Measurements from ENCODE around the gene DRAM1.
"Not testable (repeated sequence)": the region's sequence is repeated elsewhere in the genome, so short reads cannot be mapped to it uniquely, and the experiment has no call there.

The DRAM1 gene

DNA sequence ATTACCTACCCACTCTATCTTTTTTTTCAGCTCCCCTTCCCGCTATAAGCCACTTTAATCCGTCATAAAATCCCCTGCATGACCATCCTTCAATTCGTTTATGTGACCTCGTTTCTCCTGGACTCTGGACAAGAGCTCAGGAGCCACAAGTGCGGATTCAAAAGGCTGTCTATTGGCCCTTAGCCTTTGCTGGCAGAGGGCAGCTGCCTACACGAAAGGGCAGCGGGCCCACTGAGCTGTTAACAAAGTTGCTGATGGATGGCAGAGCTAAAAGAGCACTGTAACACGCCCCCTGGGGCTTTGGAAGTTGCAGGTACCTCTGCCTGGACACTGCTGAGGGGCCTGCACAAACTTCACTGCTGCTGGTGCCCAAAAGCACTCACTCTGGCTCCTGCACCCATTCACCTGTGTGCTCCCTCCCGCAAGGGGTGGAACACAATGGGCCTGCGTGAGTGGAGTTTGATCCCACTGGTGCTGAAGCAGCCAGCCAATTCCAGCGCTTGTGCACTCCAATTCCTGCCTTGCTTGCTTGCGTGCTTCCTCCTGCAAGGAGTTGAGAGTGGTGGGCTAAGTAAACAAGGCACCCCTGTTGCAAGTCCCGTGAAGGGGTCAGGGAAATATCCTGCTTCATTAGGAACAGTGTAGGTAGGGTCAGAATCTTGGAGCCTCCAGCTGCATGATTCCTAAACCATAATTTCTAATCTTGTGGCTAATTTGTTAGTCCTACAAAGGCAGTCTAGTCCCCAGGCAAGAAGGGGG is 10.6 kb upstream of the DRAM1 start:
- DNase-seq, result peak; percentile 57
- TF ChIP-seq, protein P1, sequence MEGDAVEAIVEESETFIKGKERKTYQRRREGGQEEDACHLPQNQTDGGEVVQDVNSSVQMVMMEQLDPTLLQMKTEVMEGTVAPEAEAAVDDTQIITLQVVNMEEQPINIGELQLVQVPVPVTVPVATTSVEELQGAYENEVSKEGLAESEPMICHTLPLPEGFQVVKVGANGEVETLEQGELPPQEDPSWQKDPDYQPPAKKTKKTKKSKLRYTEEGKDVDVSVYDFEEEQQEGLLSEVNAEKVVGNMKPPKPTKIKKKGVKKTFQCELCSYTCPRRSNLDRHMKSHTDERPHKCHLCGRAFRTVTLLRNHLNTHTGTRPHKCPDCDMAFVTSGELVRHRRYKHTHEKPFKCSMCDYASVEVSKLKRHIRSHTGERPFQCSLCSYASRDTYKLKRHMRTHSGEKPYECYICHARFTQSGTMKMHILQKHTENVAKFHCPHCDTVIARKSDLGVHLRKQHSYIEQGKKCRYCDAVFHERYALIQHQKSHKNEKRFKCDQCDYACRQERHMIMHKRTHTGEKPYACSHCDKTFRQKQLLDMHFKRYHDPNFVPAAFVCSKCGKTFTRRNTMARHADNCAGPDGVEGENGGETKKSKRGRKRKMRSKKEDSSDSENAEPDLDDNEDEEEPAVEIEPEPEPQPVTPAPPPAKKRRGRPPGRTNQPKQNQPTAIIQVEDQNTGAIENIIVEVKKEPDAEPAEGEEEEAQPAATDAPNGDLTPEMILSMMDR (IDR thresholded peaks at IDR 0.05; ENCODE audit: low read depth, low read length), result no peak
- Histone ChIP-seq H3K27me3 (ENCODE audit: insufficient read depth, low read depth, severe bottlenecking) (no peaks in the 10 kb centered on the region), H3K4me3 (ENCODE audit: low read depth, low read length) (no peak overlapping the region), H3K27ac (no peak overlapping the region), H3K36me3 (no peaks in the 10 kb centered on the region), H3K9me3 (ENCODE audit: severe bottlenecking) (no peaks in the 10 kb centered on the region)

DNA sequence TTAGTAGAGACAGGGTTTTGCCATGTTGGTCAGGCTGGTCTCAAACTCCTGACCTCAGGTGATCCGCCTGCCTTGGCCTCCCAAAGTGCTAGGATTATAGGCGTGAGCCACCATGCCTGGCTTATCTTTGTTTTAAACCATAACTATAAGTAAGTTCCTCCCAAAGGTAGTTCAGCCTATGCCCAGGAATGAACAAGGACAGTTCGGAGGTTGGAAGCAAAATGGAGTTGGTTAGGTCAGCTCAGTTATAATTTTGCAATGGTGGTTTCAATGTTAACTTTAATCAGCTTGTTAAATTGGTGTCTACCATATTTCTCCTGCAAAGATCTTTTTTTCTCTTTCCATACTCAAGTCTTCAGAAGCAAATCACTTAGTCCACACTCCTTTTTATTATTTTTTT is 9.8 kb upstream of the DRAM1 start:
- not testable (repeated sequence) for H3K27me3 ChIP-seq (ENCODE audit: insufficient read depth, low read depth, severe bottlenecking); H3K36me3 ChIP-seq; DNase-seq; H3K9me3 ChIP-seq (ENCODE audit: severe bottlenecking); H3K27ac ChIP-seq; H3K4me3 ChIP-seq (ENCODE audit: low read depth, low read length)

DNA sequence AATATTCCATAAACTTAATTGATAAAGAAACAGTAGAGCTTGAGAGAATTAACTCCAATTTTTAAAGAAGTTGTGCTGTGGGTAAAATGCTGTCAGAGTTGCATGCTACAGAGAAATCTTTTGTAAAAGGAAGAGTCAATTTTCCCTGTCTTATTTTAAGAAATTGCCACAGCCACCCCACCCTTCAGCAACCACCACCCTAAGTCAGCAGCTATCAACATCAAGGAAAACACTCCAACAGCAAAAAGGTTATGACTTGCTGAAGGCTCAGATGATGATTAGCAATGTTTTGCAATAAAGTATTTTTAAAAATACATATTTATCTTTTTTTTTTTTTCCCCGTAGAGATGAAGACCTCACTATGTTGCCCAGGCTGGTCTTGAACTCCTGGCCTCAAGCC is 6.5 kb upstream of the DRAM1 start:
- TF ChIP-seq, protein P1 (IDR thresholded peaks at IDR 0.05; ENCODE audit: low read depth, low read length), result no peak
- DNase-seq, result no peak
- Histone ChIP-seq H3K27me3 (ENCODE audit: insufficient read depth, low read depth, severe bottlenecking) (no peaks in the 10 kb centered on the region), H3K27ac (no peak overlapping the region), H3K4me3 (ENCODE audit: low read depth, low read length) (no peak overlapping the region), H3K9me3 (ENCODE audit: severe bottlenecking) (no peaks in the 10 kb centered on the region), H3K36me3 (no peaks in the 10 kb centered on the region)

DNA sequence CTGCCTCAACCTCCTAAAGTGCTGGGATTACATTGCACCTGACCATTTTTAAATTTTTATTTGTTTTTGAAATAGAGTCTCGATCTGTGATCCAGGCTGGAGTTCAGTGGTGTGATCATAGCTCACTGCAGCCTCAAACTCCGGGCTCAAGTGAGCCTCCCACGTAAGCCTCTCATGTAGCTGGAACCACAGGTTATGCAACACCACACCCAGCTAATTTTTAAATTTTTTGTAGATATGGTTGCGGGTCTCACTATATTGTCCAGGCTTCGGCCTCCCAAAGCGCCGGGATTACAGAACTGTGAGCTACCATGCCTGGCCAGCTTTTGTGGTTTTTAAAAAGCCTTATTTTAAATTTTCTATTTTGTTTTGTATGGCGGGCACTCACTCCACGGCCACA is 2.2 kb upstream of the DRAM1 start:
- TF ChIP-seq, protein P1 (IDR thresholded peaks at IDR 0.05; ENCODE audit: low read depth, low read length), result no peak
- Histone ChIP-seq H3K9me3 (ENCODE audit: severe bottlenecking) (no peaks in the 10 kb centered on the region), H3K27me3 (ENCODE audit: insufficient read depth, low read depth, severe bottlenecking) (no peaks in the 10 kb centered on the region), H3K36me3 (no peaks in the 10 kb centered on the region), H3K27ac (no peak overlapping the region), H3K4me3 (ENCODE audit: low read depth, low read length) (no peak overlapping the region)
- no peak for DNase-seq

DNA sequence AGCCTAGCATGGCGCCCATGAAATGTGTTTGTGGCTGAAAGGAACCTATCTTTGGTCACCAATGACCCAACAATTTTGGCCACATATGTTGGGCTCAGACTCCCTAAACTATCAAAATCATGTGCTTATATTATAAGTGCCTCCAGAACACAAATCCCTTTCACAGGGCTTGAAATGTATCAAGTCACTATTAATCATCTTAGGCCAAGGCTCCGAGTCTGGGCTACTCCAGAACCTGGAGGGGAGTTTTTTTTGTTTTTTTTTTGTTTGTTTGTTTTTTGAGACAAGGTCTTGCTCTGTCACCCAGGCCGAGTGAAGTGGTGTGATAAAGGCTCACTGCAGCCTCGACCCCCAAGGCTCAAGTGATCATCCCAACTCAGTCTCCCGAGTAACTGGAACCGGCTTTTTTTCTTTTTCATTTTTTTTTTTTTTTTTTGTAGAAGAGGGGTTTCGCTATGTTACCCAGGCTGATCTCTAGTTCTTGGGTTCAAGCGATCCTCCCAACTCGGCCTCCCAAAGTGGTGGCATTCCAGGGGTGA is 989 bp upstream of the DRAM1 start:
- H3K27me3 ChIP-seq (ENCODE audit: insufficient read depth, low read depth, severe bottlenecking), result no peaks in the 10 kb centered on the region
- DNase-seq, result no peak
- H3K27ac ChIP-seq, result no peak overlapping the region
- TF ChIP-seq, protein P1 (IDR thresholded peaks at IDR 0.05; ENCODE audit: low read depth, low read length), result no peak
- peak overlapping the region; percentile 76; the same call in 1 of the 2 replicates for H3K4me3 ChIP-seq (ENCODE audit: low read depth, low read length)
- no peaks in the 10 kb centered on the region for H3K36me3 ChIP-seq
- H3K9me3 ChIP-seq (ENCODE audit: severe bottlenecking), result no peaks in the 10 kb centered on the region

DNA sequence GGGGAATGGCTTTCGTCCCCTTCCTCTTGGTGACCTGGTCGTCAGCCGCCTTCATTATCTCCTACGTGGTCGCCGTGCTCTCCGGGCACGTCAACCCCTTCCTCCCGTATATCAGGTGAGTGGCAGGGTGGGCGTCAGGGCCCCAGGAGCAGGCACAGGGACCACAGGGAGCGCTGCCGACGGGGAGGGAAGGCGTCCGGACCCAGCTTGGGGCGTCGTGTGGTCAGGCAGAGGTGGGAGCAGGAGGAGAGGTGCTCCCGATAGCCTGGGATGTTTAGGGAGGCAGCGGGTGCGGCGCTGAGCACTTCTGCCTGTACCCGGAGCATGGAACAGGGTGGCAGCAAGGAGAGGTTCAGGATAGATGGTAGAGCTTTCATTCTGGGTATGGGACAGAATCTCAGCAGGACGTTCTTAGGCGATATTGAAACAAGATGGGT is 444 bp downstream of the DRAM1 start:
- H3K9me3 ChIP-seq (ENCODE audit: severe bottlenecking), result no peaks in the 10 kb centered on the region
- peak; percentile 11 for DNase-seq
- peak overlapping the region; percentile 76 for H3K4me3 ChIP-seq (ENCODE audit: low read depth, low read length)
- peak overlapping the region; percentile 67 for H3K27ac ChIP-seq
- TF ChIP-seq, protein P1 (IDR thresholded peaks at IDR 0.05; ENCODE audit: low read depth, low read length), result no peak
- no peaks in the 10 kb centered on the region for H3K36me3 ChIP-seq
- H3K27me3 ChIP-seq (ENCODE audit: insufficient read depth, low read depth, severe bottlenecking), result no peaks in the 10 kb centered on the region

Data from WERI-Rb-1 (cell line).